ENCODE data around the gene SNX30.

SNX30 gene

DNA sequence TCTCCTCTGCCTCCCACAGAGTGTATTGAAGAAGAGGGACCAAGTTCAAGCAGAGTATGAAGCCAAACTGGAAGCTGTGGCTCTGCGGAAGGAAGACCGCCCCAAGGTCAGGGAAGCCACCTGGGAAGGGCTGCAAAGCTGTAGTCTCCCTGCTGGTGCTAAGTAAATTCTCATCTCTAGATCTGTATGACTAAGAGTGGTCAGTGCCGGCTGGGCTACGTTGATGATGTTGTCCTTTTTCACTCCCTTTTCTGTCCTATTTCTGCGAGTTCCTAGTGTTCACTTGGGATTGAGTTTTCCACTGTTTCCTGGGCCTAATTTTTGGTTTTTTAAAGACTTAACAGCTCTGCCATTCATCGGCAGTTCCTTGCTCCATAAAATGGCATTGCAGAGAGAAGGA lies 100.3 kb downstream of the SNX30 start:
- H3K4me1 ChIP-seq (ENCODE audit: control insufficient read depth in 5 of 5, insufficient read depth in 5 of 5, low read length in 5 of 5) = peaks cover 0 to 5% (median 0%) of the 10 kb centered on the region in 5 donors
- H3K27ac ChIP-seq (ENCODE audit: low read depth, low read length) = no peak overlapping the region
- H3K4me3 ChIP-seq (ENCODE audit: low read depth in 1 of 5, low read length in 5 of 5) = no peak overlapping the region
- H3K9ac ChIP-seq (ENCODE audit: low read length in 5 of 5) = no peak overlapping the region
- no peaks in the 10 kb centered on the region for H3K9me3 ChIP-seq (ENCODE audit: control insufficient read depth in 5 of 5, low read length in 5 of 5)
- H3K36me3 ChIP-seq (ENCODE audit: control insufficient read depth in 5 of 5, insufficient read depth in 5 of 5, low read length in 5 of 5) = peaks cover 3 to 31% (median 12%) of the 10 kb centered on the region in 5 donors
- H3K27me3 ChIP-seq (ENCODE audit: control insufficient read depth in 5 of 5, insufficient read depth in 4 of 5, low read length in 5 of 5) = no peaks in the 10 kb centered on the region

- Histone ChIP-seq H3K27me3 (ENCODE audit: control insufficient read depth in 5 of 5, insufficient read depth in 4 of 5, low read length in 5 of 5) (no peaks in the 10 kb centered on the region), H3K9ac (ENCODE audit: low read length in 5 of 5) (no peak overlapping the region), H3K27ac (ENCODE audit: low read depth, low read length) (no peak overlapping the region), H3K9me3 (ENCODE audit: control insufficient read depth in 5 of 5, low read length in 5 of 5) (no peaks in the 10 kb centered on the region), H3K4me3 (ENCODE audit: low read depth in 1 of 5, low read length in 5 of 5) (no peak overlapping the region), H3K36me3 (ENCODE audit: control insufficient read depth in 5 of 5, insufficient read depth in 5 of 5, low read length in 5 of 5) (peaks cover 3 to 31% (median 12%) of the 10 kb centered on the region in 5 donors), H3K4me1 (ENCODE audit: control insufficient read depth in 5 of 5, insufficient read depth in 5 of 5, low read length in 5 of 5) (peaks cover 0 to 15% (median under 1%) of the 10 kb centered on the region in 5 donors)
Observed at GRCh38 chr9:112852741-112853504, 102.4 kb downstream of the SNX30 start.

DNA sequence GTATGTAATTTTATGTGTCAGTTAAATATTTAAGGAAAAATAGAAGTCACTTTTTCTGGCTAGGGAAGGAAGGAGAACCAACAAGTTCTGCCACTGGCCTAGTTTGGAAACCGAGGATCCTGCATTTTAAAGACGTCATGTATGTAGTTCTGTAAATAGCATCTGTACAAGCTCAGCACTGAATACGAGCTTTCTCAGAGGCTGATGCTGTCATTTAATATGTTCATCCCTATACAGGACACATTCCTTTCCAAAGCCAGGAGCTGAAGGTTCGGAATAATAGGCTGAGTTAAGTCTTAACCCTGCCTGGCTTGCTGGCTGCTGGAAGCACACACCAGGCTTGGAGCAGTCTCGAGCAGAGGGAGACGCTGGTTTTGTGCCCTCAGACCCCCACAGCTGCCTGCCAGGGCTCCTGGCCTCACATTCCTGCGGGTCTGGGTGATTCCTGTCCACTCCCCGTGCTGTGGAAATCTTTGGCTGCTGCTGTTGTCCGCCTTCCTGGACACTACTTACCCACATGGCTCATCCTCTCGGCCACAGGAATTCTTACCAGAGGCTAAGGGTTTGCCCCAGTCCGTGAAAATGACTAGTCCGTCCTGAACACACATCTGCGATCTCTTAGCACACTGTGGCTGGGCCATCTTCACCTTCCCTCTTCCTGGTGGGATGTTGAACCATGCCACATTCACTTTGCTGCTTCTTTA lies 103.5 kb downstream of the SNX30 start:
- peaks cover 0 to 27% (median 11%) of the 10 kb centered on the region in 5 donors for H3K4me1 ChIP-seq (ENCODE audit: control insufficient read depth in 5 of 5, insufficient read depth in 5 of 5, low read length in 5 of 5)
- H3K4me3 ChIP-seq (ENCODE audit: low read depth in 1 of 5, low read length in 5 of 5) = no peak overlapping the region
- no peaks in the 10 kb centered on the region for H3K27me3 ChIP-seq (ENCODE audit: control insufficient read depth in 5 of 5, insufficient read depth in 4 of 5, low read length in 5 of 5)
- H3K9ac ChIP-seq (ENCODE audit: low read length in 5 of 5) = no peak overlapping the region
- peaks cover 3 to 31% (median 12%) of the 10 kb centered on the region in 5 donors for H3K36me3 ChIP-seq (ENCODE audit: control insufficient read depth in 5 of 5, insufficient read depth in 5 of 5, low read length in 5 of 5)
- no peaks in the 10 kb centered on the region for H3K9me3 ChIP-seq (ENCODE audit: control insufficient read depth in 5 of 5, low read length in 5 of 5)
- no peak overlapping the region for H3K27ac ChIP-seq (ENCODE audit: low read depth, low read length)

DNA sequence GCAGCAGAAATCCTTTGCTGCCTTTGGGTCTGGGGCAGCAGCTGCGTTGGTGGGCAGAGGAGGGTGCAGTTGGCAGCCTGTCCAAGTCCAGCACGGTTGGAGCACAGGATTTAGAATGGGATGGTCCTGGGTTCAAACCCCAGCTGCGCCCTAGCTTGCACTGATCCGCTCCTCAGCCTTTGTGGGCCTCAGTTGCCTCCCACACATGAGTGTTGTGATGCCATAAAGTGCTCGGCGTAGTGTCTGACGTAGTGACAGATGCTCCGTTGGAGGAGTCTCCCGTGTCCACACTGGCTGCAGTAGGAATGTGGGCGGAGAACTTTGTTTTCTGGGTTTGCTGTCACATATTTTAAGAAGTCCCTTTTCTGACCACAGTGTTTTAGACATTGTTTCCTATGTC lies 104.1 kb downstream of the SNX30 start:
- Histone ChIP-seq H3K27me3 (ENCODE audit: control insufficient read depth in 5 of 5, insufficient read depth in 4 of 5, low read length in 5 of 5) (no peaks in the 10 kb centered on the region), H3K9ac (ENCODE audit: low read length in 5 of 5) (no peak overlapping the region), H3K4me3 (ENCODE audit: low read depth in 1 of 5, low read length in 5 of 5) (no peak overlapping the region), H3K4me1 (ENCODE audit: control insufficient read depth in 5 of 5, insufficient read depth in 5 of 5, low read length in 5 of 5) (peaks cover 0 to 33% (median 17%) of the 10 kb centered on the region in 5 donors), H3K36me3 (ENCODE audit: control insufficient read depth in 5 of 5, insufficient read depth in 5 of 5, low read length in 5 of 5) (peaks cover 3 to 31% (median 12%) of the 10 kb centered on the region in 5 donors), H3K27ac (ENCODE audit: low read depth, low read length) (no peak overlapping the region), H3K9me3 (ENCODE audit: control insufficient read depth in 5 of 5, low read length in 5 of 5) (no peaks in the 10 kb centered on the region)

GRCh38 chr9:112856200-112856599 lies 105.6 kb downstream of the SNX30 start:
- Histone ChIP-seq H3K9me3 (ENCODE audit: control insufficient read depth in 5 of 5, low read length in 5 of 5) (no peaks in the 10 kb centered on the region), H3K36me3 (ENCODE audit: control insufficient read depth in 5 of 5, insufficient read depth in 5 of 5, low read length in 5 of 5) (peaks cover 3 to 24% (median 7%) of the 10 kb centered on the region in 5 donors), H3K27ac (ENCODE audit: low read depth, low read length) (no peak overlapping the region), H3K4me1 (ENCODE audit: control insufficient read depth in 5 of 5, insufficient read depth in 5 of 5, low read length in 5 of 5) (peaks cover 0 to 48% (median 32%) of the 10 kb centered on the region in 5 donors), H3K27me3 (ENCODE audit: control insufficient read depth in 5 of 5, insufficient read depth in 4 of 5, low read length in 5 of 5) (no peaks in the 10 kb centered on the region), H3K4me3 (ENCODE audit: low read depth in 1 of 5, low read length in 5 of 5) (no peak overlapping the region), H3K9ac (ENCODE audit: low read length in 5 of 5) (no peak overlapping the region)

DNA sequence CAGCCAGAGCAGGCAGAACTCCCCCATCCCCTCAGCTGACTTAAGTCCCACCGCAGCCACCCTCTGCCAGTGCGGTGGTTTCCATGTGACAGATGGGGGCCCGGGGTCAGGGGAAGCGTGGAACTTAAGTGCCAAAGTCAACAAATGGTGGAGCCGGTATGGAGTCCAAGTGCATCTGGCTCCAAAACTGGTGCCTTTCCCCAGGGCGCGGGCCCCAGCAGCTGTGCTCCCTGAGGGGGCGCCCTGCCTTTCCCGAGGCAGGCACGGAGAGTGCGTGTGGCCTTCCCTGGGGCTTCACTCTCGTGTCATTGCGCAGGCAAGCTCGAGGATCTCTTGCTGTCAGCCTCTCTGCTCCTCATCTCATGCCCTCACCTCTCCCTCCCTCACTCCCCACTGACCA lies 106.3 kb downstream of the SNX30 start:
- Histone ChIP-seq H3K27me3 (ENCODE audit: control insufficient read depth in 5 of 5, insufficient read depth in 4 of 5, low read length in 5 of 5) (no peaks in the 10 kb centered on the region), H3K4me3 (ENCODE audit: low read depth in 1 of 5, low read length in 5 of 5) (no peak overlapping the region), H3K9ac (ENCODE audit: low read length in 5 of 5) (no peak overlapping the region), H3K36me3 (ENCODE audit: control insufficient read depth in 5 of 5, insufficient read depth in 5 of 5, low read length in 5 of 5) (peaks cover 3 to 21% (median 6%) of the 10 kb centered on the region in 5 donors), H3K27ac (ENCODE audit: low read depth, low read length) (no peak overlapping the region), H3K9me3 (ENCODE audit: control insufficient read depth in 5 of 5, low read length in 5 of 5) (no peaks in the 10 kb centered on the region), H3K4me1 (ENCODE audit: control insufficient read depth in 5 of 5, insufficient read depth in 5 of 5, low read length in 5 of 5) (peaks cover 1 to 54% (median 38%) of the 10 kb centered on the region in 5 donors)

- H3K4me3 ChIP-seq (ENCODE audit: low read depth in 1 of 5, low read length in 5 of 5) = no peak overlapping the region
Observed at GRCh38 chr9:112858005-112858404, 107.4 kb downstream of the SNX30 start.

GRCh38 chr9:112858625-112859147 lies 108.1 kb downstream of the SNX30 start:
- Histone ChIP-seq H3K4me1 (ENCODE audit: control insufficient read depth in 5 of 5, insufficient read depth in 5 of 5, low read length in 5 of 5) (peaks cover 7 to 71% (median 57%) of the 10 kb centered on the region in 5 donors), H3K4me3 (ENCODE audit: low read depth in 1 of 5, low read length in 5 of 5) (no peak overlapping the region)

More at GRCh38 chr9:112858005-112858404, 107.4 kb downstream of the SNX30 start:
- Histone ChIP-seq H3K4me1 (ENCODE audit: control insufficient read depth in 5 of 5, insufficient read depth in 5 of 5, low read length in 5 of 5) (peaks cover 6 to 65% (median 50%) of the 10 kb centered on the region in 5 donors), H3K36me3 (ENCODE audit: control insufficient read depth in 5 of 5, insufficient read depth in 5 of 5, low read length in 5 of 5) (peaks cover 3 to 13% (median 4%) of the 10 kb centered on the region in 5 donors), H3K9ac (ENCODE audit: low read length in 5 of 5) (no peak overlapping the region), H3K27me3 (ENCODE audit: control insufficient read depth in 5 of 5, insufficient read depth in 4 of 5, low read length in 5 of 5) (no peaks in the 10 kb centered on the region), H3K9me3 (ENCODE audit: control insufficient read depth in 5 of 5, low read length in 5 of 5) (no peaks in the 10 kb centered on the region), H3K27ac (ENCODE audit: low read depth, low read length) (peak overlapping the region; percentile 81)

DNA sequence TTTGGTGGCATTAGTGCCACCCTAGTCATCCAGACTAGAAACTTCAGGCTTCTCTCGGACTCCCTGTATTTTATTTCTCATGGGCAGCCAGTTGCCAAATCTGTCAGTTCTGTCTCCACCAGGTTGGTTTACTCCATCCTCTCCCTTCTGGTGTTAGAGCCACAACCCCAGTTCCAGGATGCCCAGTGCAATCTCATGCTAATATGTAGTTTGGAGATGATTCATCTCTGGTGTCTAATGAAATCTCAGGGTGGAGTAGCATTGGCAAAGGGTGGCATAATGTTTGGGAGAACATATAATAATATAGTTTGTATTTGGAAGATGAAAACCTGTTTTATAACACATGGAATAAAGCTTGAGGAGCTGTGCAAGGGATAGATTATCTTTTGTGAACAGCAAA lies 109.9 kb downstream of the SNX30 start:
- H3K9me3 ChIP-seq (ENCODE audit: control insufficient read depth in 5 of 5, low read length in 5 of 5) = no peaks in the 10 kb centered on the region
- H3K4me1 ChIP-seq (ENCODE audit: control insufficient read depth in 5 of 5, insufficient read depth in 5 of 5, low read length in 5 of 5) = peaks cover 7 to 82% (median 69%) of the 10 kb centered on the region in 5 donors
- H3K27ac ChIP-seq (ENCODE audit: low read depth, low read length) = no peak overlapping the region
- H3K9ac ChIP-seq (ENCODE audit: low read length in 5 of 5) = no peak overlapping the region
- H3K4me3 ChIP-seq (ENCODE audit: low read depth in 1 of 5, low read length in 5 of 5) = no peak overlapping the region
- no peaks in the 10 kb centered on the region for H3K36me3 ChIP-seq (ENCODE audit: control insufficient read depth in 5 of 5, insufficient read depth in 5 of 5, low read length in 5 of 5)
- H3K27me3 ChIP-seq (ENCODE audit: control insufficient read depth in 5 of 5, insufficient read depth in 4 of 5, low read length in 5 of 5) = no peaks in the 10 kb centered on the region

More at GRCh38 chr9:112858625-112859147, 108.1 kb downstream of the SNX30 start:
- peaks cover 0 to 10% (median 3%) of the 10 kb centered on the region in 5 donors for H3K36me3 ChIP-seq (ENCODE audit: control insufficient read depth in 5 of 5, insufficient read depth in 5 of 5, low read length in 5 of 5)
- no peaks in the 10 kb centered on the region for H3K27me3 ChIP-seq (ENCODE audit: control insufficient read depth in 5 of 5, insufficient read depth in 4 of 5, low read length in 5 of 5)
- peak overlapping the region; percentile 81 for H3K27ac ChIP-seq (ENCODE audit: low read depth, low read length)
- no peaks in the 10 kb centered on the region for H3K9me3 ChIP-seq (ENCODE audit: control insufficient read depth in 5 of 5, low read length in 5 of 5)
- H3K9ac ChIP-seq (ENCODE audit: low read length in 5 of 5) = no peak overlapping the region

GRCh38 chr9:112861155-112861554 lies 110.6 kb downstream of the SNX30 start:
- peaks cover 9 to 88% (median 75%) of the 10 kb centered on the region in 5 donors for H3K4me1 ChIP-seq (ENCODE audit: control insufficient read depth in 5 of 5, insufficient read depth in 5 of 5, low read length in 5 of 5)
- H3K9ac ChIP-seq (ENCODE audit: low read length in 5 of 5) = peak overlapping the region in 1 of 5 donors; percentile 11
- peak overlapping the region in 1 of 5 donors; percentile 23 for H3K4me3 ChIP-seq (ENCODE audit: low read depth in 1 of 5, low read length in 5 of 5)
- peak overlapping the region; percentile 84 for H3K27ac ChIP-seq (ENCODE audit: low read depth, low read length)
- no peaks in the 10 kb centered on the region for H3K9me3 ChIP-seq (ENCODE audit: control insufficient read depth in 5 of 5, low read length in 5 of 5)
- H3K36me3 ChIP-seq (ENCODE audit: control insufficient read depth in 5 of 5, insufficient read depth in 5 of 5, low read length in 5 of 5) = no peaks in the 10 kb centered on the region
- H3K27me3 ChIP-seq (ENCODE audit: control insufficient read depth in 5 of 5, insufficient read depth in 4 of 5, low read length in 5 of 5) = no peaks in the 10 kb centered on the region

All from subcutaneous abdominal adipose tissue (tissue), 5 donors.